Right atrium auricular region (tissue), 2 donors: ENCODE data around the gene CRYBG1. TPM values are rescaled to one million over a fixed set of nuclear protein-coding genes. Genes with fewer than 3 reads are reported as not detected.

Experiments
- DNase-seq: peaks from one replicate; pipeline ENCODE4 v3.0.0-alpha.2; 2019; ENCODE audit warnings: low spot score
- H3K27ac ChIP-seq, 2 donors: fragments of 200-600 bp; sonication (generic); 1 replicate in 1 of 2; 2 replicates in 1 of 2; pipeline ENCODE4 v1.5.1; 2016 to 2019
- H3K27me3 ChIP-seq, 2 donors: fragments of 200-600 bp; sonication (generic); one replicate each; pipeline versions ENCODE4 v1.5.1 to v1.6.0; 2017 to 2019
- H3K36me3 ChIP-seq: fragments of 200-600 bp; sonication (generic); one replicate; pipeline ENCODE4 v1.5.1; 2016
- H3K4me1 ChIP-seq, 2 donors: fragments of 200-600 bp; sonication (generic); one replicate each; pipeline versions ENCODE4 v1.5.1 to v1.6.0; 2017 to 2019
- H3K4me3 ChIP-seq, 2 donors: fragments of 200-600 bp; sonication (generic); 1 replicate in 1 of 2; 2 replicates in 1 of 2; pipeline ENCODE4 v1.5.1; 2017 to 2019; ENCODE audit warnings: mild to moderate bottlenecking in 1 of 2, moderate library complexity in 1 of 2
- H3K9me3 ChIP-seq, 2 donors: fragments of 200-600 bp; sonication (generic); one replicate each; pipeline ENCODE4 v1.5.1; 2019
- total RNA-seq, 2 donors: library from RNA; depleted of rRNA; stranded (reverse); fragments of >200 nt; gene quantifications; one replicate each; pipeline ENCODE4 v1.1.0, GENCODE V29; 2016
- TF ChIP-seq, protein P1 (sequence below), 2 donors: fragments of 200-600 bp; sonication (generic); IDR thresholded peaks; one replicate each; pipeline ENCODE4 v1.5.1; 2019; ENCODE audit warnings: antibody characterized with exemption in 2 of 2

CRYBG1 gene
- total RNA-seq, 2 donors from 2014 or later: 1.6 to 1.9 TPM

DNA sequence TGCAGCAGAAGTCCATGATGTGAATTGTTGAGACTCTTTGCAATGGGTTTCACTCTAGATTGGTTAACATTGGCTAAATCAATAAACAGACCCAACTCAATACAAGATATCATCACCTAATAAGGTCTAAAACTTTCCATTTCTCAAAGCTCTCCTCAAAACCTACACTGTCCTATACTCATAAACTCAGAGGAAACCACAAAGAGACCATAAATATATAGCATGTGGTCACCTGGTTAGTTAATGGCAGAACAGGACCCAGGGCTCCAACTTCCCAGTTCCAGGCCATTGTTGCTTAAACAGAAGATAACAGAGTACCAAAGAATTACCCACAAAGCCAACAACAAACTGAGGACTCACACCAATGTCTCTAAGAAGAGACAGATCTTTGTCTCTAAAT, 256.8 kb downstream of the CRYBG1 start:
- no peaks in the 10 kb centered on the region for H3K4me1 ChIP-seq
- H3K27me3 ChIP-seq: no peaks in the 10 kb centered on the region
- no peaks in the 10 kb centered on the region for H3K36me3 ChIP-seq
- H3K4me3 ChIP-seq: no peak overlapping the region
- H3K9me3 ChIP-seq: no peaks in the 10 kb centered on the region
- no peak for DNase-seq
- TF ChIP-seq, protein P1, sequence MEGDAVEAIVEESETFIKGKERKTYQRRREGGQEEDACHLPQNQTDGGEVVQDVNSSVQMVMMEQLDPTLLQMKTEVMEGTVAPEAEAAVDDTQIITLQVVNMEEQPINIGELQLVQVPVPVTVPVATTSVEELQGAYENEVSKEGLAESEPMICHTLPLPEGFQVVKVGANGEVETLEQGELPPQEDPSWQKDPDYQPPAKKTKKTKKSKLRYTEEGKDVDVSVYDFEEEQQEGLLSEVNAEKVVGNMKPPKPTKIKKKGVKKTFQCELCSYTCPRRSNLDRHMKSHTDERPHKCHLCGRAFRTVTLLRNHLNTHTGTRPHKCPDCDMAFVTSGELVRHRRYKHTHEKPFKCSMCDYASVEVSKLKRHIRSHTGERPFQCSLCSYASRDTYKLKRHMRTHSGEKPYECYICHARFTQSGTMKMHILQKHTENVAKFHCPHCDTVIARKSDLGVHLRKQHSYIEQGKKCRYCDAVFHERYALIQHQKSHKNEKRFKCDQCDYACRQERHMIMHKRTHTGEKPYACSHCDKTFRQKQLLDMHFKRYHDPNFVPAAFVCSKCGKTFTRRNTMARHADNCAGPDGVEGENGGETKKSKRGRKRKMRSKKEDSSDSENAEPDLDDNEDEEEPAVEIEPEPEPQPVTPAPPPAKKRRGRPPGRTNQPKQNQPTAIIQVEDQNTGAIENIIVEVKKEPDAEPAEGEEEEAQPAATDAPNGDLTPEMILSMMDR (IDR thresholded peaks at IDR 0.05): no peak
- H3K27ac ChIP-seq: no peak overlapping the region

DNA sequence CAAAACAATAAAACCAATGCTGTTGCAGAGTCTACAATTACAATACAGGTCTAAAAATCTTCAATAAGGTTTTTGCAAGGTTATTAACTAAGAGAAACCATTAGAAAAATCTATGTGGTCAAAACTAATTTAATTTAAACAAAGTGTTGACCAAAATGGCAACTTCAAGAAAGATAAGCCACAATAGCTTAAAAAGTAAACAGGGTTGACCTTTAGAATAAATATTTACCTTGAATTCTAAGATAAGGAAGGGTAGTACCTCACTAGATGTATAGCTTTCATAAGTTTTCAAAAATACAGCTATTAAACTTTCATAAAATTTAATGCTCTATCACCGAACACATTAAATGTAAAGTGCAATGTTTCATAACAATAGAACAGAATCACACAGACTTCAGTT, 257.3 kb downstream of the CRYBG1 start:
- no peak for DNase-seq
- Histone ChIP-seq H3K27me3 (no peaks in the 10 kb centered on the region), H3K27ac (no peak overlapping the region), H3K9me3 (no peaks in the 10 kb centered on the region), H3K36me3 (no peaks in the 10 kb centered on the region), H3K4me3 (no peak overlapping the region), H3K4me1 (no peaks in the 10 kb centered on the region)
- TF ChIP-seq, protein P1 (IDR thresholded peaks at IDR 0.05): no peak

DNA sequence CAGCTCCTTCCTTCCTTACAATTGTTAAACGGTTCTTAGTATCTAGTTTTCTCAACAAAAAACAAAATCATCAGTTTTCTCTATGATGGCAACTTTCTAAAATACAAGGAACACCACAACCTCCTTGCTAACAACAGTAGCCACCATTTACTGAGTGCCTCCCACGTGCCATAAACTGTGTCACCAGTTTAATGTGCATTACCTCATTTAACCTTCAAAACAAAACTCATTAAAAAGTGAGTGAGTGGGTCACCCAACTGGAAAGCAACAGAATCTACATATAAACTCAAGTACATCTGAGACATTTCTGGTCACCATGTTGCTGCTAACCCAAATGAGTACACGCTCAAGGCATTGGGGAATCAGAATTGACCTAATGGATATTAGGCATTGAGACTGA, 257.8 kb downstream of the CRYBG1 start:
- H3K36me3 ChIP-seq: no peaks in the 10 kb centered on the region

DNA sequence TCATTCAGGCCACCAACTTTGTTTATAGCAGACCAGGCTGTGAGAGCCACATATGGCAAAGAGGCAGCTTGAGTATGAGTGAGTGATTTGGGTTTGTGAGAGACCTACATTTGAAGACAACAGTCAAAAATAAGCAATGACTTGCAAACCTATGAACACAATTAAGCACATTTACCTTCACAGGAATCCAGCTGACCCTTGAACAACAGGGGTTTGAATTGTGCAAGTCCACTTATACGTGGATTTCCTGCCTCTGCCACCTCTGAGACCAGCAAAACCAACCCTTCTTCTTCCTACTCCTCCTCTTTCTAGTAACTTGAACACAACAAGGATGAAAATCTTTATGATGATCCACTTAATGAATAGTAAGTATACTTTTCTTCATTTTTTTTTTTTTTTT, 258.7 kb downstream of the CRYBG1 start:
- H3K9me3 ChIP-seq: no peaks in the 10 kb centered on the region
- DNase-seq: no peak
- no peaks in the 10 kb centered on the region for H3K4me1 ChIP-seq
- H3K27me3 ChIP-seq: no peaks in the 10 kb centered on the region
- no peaks in the 10 kb centered on the region for H3K36me3 ChIP-seq
- TF ChIP-seq, protein P1 (IDR thresholded peaks at IDR 0.05): no peak
- no peak overlapping the region for H3K27ac ChIP-seq
- H3K4me3 ChIP-seq: no peak overlapping the region

More for the DNA sequence above, 257.8 kb downstream of the CRYBG1 start:
- Histone ChIP-seq H3K27ac (no peak overlapping the region), H3K4me1 (no peaks in the 10 kb centered on the region), H3K4me3 (no peak overlapping the region), H3K9me3 (no peaks in the 10 kb centered on the region), H3K27me3 (no peaks in the 10 kb centered on the region)
- TF ChIP-seq, protein P1 (IDR thresholded peaks at IDR 0.05): no peak
- DNase-seq: no peak

DNA sequence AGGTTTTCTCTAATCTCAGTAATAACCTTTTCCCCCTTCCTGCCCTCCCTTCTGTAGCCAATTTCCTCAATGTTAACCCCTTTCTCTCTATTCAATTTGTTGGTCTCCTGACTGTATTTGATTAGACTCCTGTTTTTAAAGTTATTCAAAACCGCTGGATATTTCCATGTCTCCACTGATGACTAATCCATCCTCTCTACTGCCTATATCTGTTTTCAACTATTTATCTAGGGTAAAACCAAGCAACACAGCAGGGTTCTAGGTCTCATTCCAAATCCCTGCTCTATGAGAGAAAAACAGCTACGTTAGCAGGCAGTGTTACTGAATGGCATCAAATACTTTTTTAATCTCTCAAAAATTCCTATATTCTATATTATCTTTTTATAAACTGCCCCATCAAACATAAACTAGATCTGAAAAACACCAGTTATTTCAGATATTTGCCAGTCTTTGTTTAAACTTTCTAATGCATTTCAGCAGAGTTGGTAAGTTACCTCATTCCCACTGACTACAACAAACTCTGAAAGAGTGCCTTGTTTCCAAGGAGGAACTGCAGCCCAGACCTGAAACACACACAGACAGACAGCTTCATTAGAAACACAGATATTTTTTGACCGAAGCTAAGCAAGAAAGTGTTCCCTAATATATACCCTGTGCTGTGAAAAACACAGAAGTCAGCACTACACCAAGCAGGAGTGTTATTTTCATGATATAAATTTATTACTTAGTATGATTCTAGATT, 260.6 kb downstream of the CRYBG1 start:
- H3K4me1 ChIP-seq: no peaks in the 10 kb centered on the region
- H3K36me3 ChIP-seq: no peaks in the 10 kb centered on the region
- no peak for DNase-seq
- H3K4me3 ChIP-seq: no peak overlapping the region
- no peaks in the 10 kb centered on the region for H3K27me3 ChIP-seq
- H3K27ac ChIP-seq: no peak overlapping the region
- TF ChIP-seq, protein P1 (IDR thresholded peaks at IDR 0.05): no peak
- H3K9me3 ChIP-seq: no peaks in the 10 kb centered on the region

Other genes with a start within 250 kb of the CRYBG1 start
- 10 to 100 TPM; 11.0 to 18.0 TPM for gene ATG5, start 35.0 kb upstream of the CRYBG1 start, total RNA-seq